Endodermal cell (in vitro differentiated cells): ENCODE data around the gene YRDC. TPM values are rescaled to one million over a fixed set of nuclear protein-coding genes. Genes with fewer than 3 reads are reported as not detected.

Experiments used
- DNase-seq: peaks from one replicate; pipeline ENCODE4 v3.0.0-alpha.2; 2017
- H3K27ac ChIP-seq: 2 replicates; pipeline ENCODE4 v1.5.1; 2013; ENCODE audit warnings: mild to moderate bottlenecking, low read depth, low read length, moderate library complexity
- H3K27me3 ChIP-seq: 2 replicates; pipeline ENCODE4 v1.6.1; 2013; ENCODE audit warnings: mild to moderate bottlenecking, low read length, moderate library complexity; ENCODE audit not compliant: insufficient read depth, control insufficient read depth, poor library complexity, severe bottlenecking
- H3K36me3 ChIP-seq: 2 replicates; pipeline ENCODE4 v1.7.0; 2013; ENCODE audit warnings: mild to moderate bottlenecking, low read length, moderate library complexity; ENCODE audit not compliant: control insufficient read depth, insufficient read depth
- H3K4me1 ChIP-seq: one replicate; pipeline ENCODE4 v1.7.0; 2013; ENCODE audit warnings: low read length; ENCODE audit not compliant: control insufficient read depth, insufficient read depth
- H3K4me3 ChIP-seq: 2 replicates; pipeline ENCODE4 v1.5.1; 2013; ENCODE audit warnings: mild to moderate bottlenecking, low read length, moderate library complexity
- H3K9ac ChIP-seq: 2 replicates; pipeline ENCODE4 v1.6.1; 2013; ENCODE audit warnings: mild to moderate bottlenecking, low read length, moderate library complexity; ENCODE audit not compliant: poor library complexity, severe bottlenecking; ENCODE audit errors: extremely low read depth
- H3K9me3 ChIP-seq: 2 replicates; pipeline ENCODE4 v1.6.1; 2013; ENCODE audit warnings: mild to moderate bottlenecking, low read length, moderate library complexity; ENCODE audit not compliant: control insufficient read depth
- H3K27ac Mint-ChIP-seq: 2 replicates; pipeline ENCODE4 v1.8.0; 2020; ENCODE audit warnings: mixed read lengths
- H3K27me3 Mint-ChIP-seq: 2 replicates; pipeline ENCODE4 v1.8.0; 2021; ENCODE audit warnings: mild to moderate bottlenecking, mixed read lengths; ENCODE audit not compliant: insufficient read depth
- H3K36me3 Mint-ChIP-seq: 2 replicates; pipeline ENCODE4 v1.8.0; 2020; ENCODE audit warnings: low read depth, mixed read lengths
- H3K4me1 Mint-ChIP-seq: 2 replicates; pipeline ENCODE4 v1.8.0; 2020; ENCODE audit warnings: mixed read lengths
- H3K4me3 Mint-ChIP-seq: 2 replicates; pipeline ENCODE4 v1.8.0; 2020; ENCODE audit warnings: mild to moderate bottlenecking, moderate library complexity, mixed read lengths
- H3K9me3 Mint-ChIP-seq: 2 replicates; pipeline ENCODE4 v1.8.0; 2020; ENCODE audit warnings: mild to moderate bottlenecking, mixed read lengths
- CTCF ChIP-seq: fragments of 200-600 bp; sonication (generic); conservative IDR thresholded peaks from 2 replicates; pipeline ENCODE4 v1.5.0; 2021; ENCODE audit warnings: antibody characterized with exemption, mild to moderate bottlenecking
- WGBS, 2 experiments: methylation state at CpG; one replicate each; pipeline versions ENCODE4 v1.1.5 to v1.1.7; 2013; ENCODE audit warnings: missing lambda C conversion rate in 2 of 2, mixed read lengths in 1 of 2; ENCODE audit not compliant: insufficient coverage in 1 of 2, insufficient read length in 1 of 2; 5-methylcytosine and 5-hydroxymethylcytosine counted together
- total RNA-seq, 2 donors: library from RNA; stranded (reverse); fragmentation: NEBNext Ultra II Directional in 1 of 2; extraction: Animal tissue kit (Norgen Biotek cat#: 25700) in 1 of 2; gene quantifications; 2 replicates in 1 of 2; 3 replicates in 1 of 2; pipeline ENCODE4 v1.2.1, GENCODE V29; 2021

YRDC gene
- total RNA-seq, 2 donors from 2014 or later, result 21.0 to 21.1 TPM

DNA sequence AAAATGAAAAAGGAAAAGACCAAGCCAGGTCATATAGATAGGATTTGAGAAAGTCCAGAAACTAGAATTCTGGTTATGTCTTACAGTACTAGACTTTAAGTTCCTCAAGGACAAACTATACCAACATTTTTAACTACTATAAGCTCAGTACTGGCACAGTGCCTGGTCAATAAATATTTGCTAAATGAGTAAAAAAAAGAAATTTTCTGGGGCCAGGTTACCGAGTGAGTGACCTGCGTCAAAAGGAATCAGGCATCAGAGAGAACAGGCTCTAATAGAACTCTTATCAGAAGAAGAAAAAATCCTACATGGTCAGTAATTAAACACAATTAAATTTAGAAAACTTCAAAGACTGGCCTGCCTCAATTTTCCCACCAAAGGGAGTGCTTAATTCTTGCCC lies 23.8 kb upstream of the YRDC start:
- Mint-ChIP-seq H3K4me1 (no peaks in the 10 kb centered on the region), H3K27ac (no peak overlapping the region), H3K4me3 (no peak overlapping the region), H3K27me3 (no peaks in the 10 kb centered on the region), H3K36me3 (peaks cover 65% of the 10 kb centered on the region), H3K9me3 (no peaks in the 10 kb centered on the region)
- peaks cover 72% of the 10 kb centered on the region for H3K36me3 ChIP-seq
- WGBS, 2 experiments, result 94% methylated on average over 2 of the region's 2 CpGs; no CpG with 5 or more reads in 1 of the 2 experiments
- H3K9me3 ChIP-seq, result no peaks in the 10 kb centered on the region
- H3K4me1 ChIP-seq, result no peaks in the 10 kb centered on the region
- H3K27me3 ChIP-seq, result no peaks in the 10 kb centered on the region
- no peak overlapping the region for H3K9ac ChIP-seq
- H3K4me3 ChIP-seq, result no peak overlapping the region
- no peak overlapping the region for H3K27ac ChIP-seq
- no peak for TF ChIP-seq CTCF
- DNase-seq, result no peak

DNA sequence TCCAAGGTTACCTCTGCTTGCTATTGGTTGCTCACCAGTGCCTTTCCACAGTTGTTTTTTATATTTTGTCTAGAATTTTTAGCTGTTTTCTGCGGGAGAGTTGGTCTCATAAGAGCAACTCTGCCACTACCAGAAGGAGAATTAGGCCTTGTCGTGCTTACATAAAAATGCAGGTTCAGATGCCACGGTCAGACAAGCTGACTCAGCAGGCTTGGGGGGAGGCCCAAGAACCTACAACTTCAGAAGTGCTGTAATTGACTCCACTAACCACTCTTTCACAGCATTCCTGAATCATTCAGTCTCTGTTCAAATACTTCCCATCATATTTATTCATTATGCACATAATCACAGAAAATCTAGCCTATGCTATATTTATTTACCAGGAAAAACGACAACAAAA lies 23.1 kb upstream of the YRDC start:
- 95 to 100% methylated on average over 2 to 4 of the region's 4 CpGs for WGBS, 2 experiments
- Histone ChIP-seq H3K9me3 (no peaks in the 10 kb centered on the region), H3K36me3 (peaks cover 72% of the 10 kb centered on the region), H3K4me1 (no peaks in the 10 kb centered on the region), H3K9ac (no peak overlapping the region), H3K27me3 (no peaks in the 10 kb centered on the region), H3K27ac (no peak overlapping the region), H3K4me3 (no peak overlapping the region)
- Mint-ChIP-seq H3K9me3 (no peaks in the 10 kb centered on the region), H3K27me3 (no peaks in the 10 kb centered on the region), H3K27ac (no peak overlapping the region), H3K4me1 (no peaks in the 10 kb centered on the region), H3K4me3 (no peak overlapping the region), H3K36me3 (peaks cover 64% of the 10 kb centered on the region)
- TF ChIP-seq CTCF, result no peak
- DNase-seq, result no peak

- no peak for TF ChIP-seq CTCF
- Mint-ChIP-seq H3K4me1 (no peaks in the 10 kb centered on the region), H3K27ac (no peak overlapping the region), H3K4me3 (no peak overlapping the region), H3K9me3 (no peaks in the 10 kb centered on the region), H3K36me3 (peaks cover 46% of the 10 kb centered on the region), H3K27me3 (no peaks in the 10 kb centered on the region)
- H3K27ac ChIP-seq, result no peak overlapping the region
- no peak for DNase-seq
- no peaks in the 10 kb centered on the region for H3K27me3 ChIP-seq
- H3K4me1 ChIP-seq, result no peaks in the 10 kb centered on the region
- no peak overlapping the region for H3K9ac ChIP-seq
- H3K9me3 ChIP-seq, result no peaks in the 10 kb centered on the region
- H3K4me3 ChIP-seq, result no peak overlapping the region
- 67 to 88% methylated on average over 3 to 12 of the region's 12 CpGs for WGBS, 2 experiments
- H3K36me3 ChIP-seq, result peaks cover 53% of the 10 kb centered on the region
These were observed 20.5 kb upstream of the YRDC start for GRCh38 chr1:37828410-37829074.
